OCI-LY7 (cell line): ENCODE measurements around the gene SPATA13.

Experiments used
- EZH2phosphoT487 ChIP-seq: fragments of 200-600 bp; sonication (generic); IDR thresholded peaks from 2 replicates; pipeline ENCODE4 v1.6.1; 2018; ENCODE audit warnings: low read depth, borderline replicate concordance, mild to moderate bottlenecking, mixed run types, antibody characterized with exemption, low read length, moderate library complexity, mixed read lengths
- TF ChIP-seq, protein P1 (sequence below): fragments of 200-600 bp; sonication (generic); conservative IDR thresholded peaks from 2 replicates; pipeline ENCODE4 v1.5.1; 2014; ENCODE audit warnings: mild to moderate bottlenecking, antibody characterized with exemption, low read length, moderate library complexity, mixed read lengths

DNA sequence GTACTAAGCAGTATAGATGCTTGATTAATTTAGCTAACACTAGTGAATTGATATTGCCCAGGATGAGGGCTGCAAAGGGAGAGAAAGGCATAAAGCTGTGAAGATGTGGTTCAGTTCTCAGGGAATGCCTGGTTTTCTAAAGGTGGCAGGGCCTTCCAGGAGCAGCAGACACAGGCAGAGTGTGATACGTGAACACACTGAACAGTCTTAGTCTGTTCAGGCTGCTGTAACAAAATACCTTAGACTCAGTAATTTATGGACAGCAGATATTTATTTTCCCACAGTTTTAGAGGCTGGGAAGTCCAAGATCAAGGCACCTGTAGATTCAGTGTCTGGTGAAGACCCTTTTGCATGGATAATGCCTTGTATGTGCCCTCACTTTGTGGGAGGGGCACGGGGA, 8.7 kb upstream of the SPATA13 start:
- TF ChIP-seq, protein P1, sequence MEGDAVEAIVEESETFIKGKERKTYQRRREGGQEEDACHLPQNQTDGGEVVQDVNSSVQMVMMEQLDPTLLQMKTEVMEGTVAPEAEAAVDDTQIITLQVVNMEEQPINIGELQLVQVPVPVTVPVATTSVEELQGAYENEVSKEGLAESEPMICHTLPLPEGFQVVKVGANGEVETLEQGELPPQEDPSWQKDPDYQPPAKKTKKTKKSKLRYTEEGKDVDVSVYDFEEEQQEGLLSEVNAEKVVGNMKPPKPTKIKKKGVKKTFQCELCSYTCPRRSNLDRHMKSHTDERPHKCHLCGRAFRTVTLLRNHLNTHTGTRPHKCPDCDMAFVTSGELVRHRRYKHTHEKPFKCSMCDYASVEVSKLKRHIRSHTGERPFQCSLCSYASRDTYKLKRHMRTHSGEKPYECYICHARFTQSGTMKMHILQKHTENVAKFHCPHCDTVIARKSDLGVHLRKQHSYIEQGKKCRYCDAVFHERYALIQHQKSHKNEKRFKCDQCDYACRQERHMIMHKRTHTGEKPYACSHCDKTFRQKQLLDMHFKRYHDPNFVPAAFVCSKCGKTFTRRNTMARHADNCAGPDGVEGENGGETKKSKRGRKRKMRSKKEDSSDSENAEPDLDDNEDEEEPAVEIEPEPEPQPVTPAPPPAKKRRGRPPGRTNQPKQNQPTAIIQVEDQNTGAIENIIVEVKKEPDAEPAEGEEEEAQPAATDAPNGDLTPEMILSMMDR: no peak
- TF ChIP-seq EZH2phosphoT487: no peak
